Stimulated activated CD8-positive, alpha-beta memory T cell treated with anti-CD3 and anti-CD28 coated beads, Interleukin-4, amount 100 ng/mL, for 24 hours (primary cell): ENCODE results near the gene GSE1.

Experiments
- DNase-seq: peaks from one replicate; pipeline ENCODE4 v3.0.0-alpha.2; 2020; ENCODE audit warnings: low read depth

Gene GSE1

GRCh38 chr16:85635545-85636140 is 22.5 kb downstream of the GSE1 start:
- no peak for DNase-seq

- no peak for DNase-seq
These were observed 23.2 kb downstream of the GSE1 start for GRCh38 chr16:85636234-85636812.

GRCh38 chr16:85637061-85637807 is 24.1 kb downstream of the GSE1 start:
- DNase-seq, result no peak

GRCh38 chr16:85637808-85638647 is 24.9 kb downstream of the GSE1 start:
- DNase-seq, result no peak

- no peak for DNase-seq
These were observed 25.7 kb downstream of the GSE1 start for GRCh38 chr16:85638695-85639409.

- no peak for DNase-seq
These were observed 26.6 kb downstream of the GSE1 start for GRCh38 chr16:85639529-85640253.

- DNase-seq, result no peak
These were observed 27.1 kb downstream of the GSE1 start for GRCh38 chr16:85640254-85640558.

- DNase-seq, result no peak
These were observed 27.5 kb downstream of the GSE1 start for GRCh38 chr16:85640585-85640984.

GRCh38 chr16:85641305-85641704 is 28.2 kb downstream of the GSE1 start:
- no peak for DNase-seq

GRCh38 chr16:85641776-85642176 is 28.7 kb downstream of the GSE1 start:
- no peak for DNase-seq

- no peak for DNase-seq
These were observed 29.7 kb downstream of the GSE1 start for GRCh38 chr16:85642762-85643358.

GRCh38 chr16:85643631-85644030 is 30.5 kb downstream of the GSE1 start:
- no peak for DNase-seq

GRCh38 chr16:85644093-85644712 is 31.1 kb downstream of the GSE1 start:
- DNase-seq, result no peak

GRCh38 chr16:85645021-85645589 is 32.0 kb downstream of the GSE1 start:
- DNase-seq, result no peak

- no peak for DNase-seq
These were observed 33.3 kb downstream of the GSE1 start for GRCh38 chr16:85646358-85646907.

GRCh38 chr16:85646976-85647375 is 33.9 kb downstream of the GSE1 start:
- no peak for DNase-seq

GRCh38 chr16:85648070-85648714 is 35.1 kb downstream of the GSE1 start:
- no peak for DNase-seq

- no peak for DNase-seq
These were observed 35.7 kb downstream of the GSE1 start for GRCh38 chr16:85648805-85649204.

GRCh38 chr16:85649411-85650134 is 36.5 kb downstream of the GSE1 start:
- no peak for DNase-seq
